RCC 7860 (cell line): Measurements from ENCODE around the gene ZCCHC9.

Source experiments
- DNase-seq: peaks from one replicate; pipeline ENCODE4 v3.0.0-alpha.2; 2015; ENCODE audit warnings: low spot score
- FAIRE-seq: peaks from 2 replicates; lab custom pipeline; 2012; peaks lifted over from hg19 to GRCh38; lab: Jason Lieb, UNC

The ZCCHC9 gene

DNA sequence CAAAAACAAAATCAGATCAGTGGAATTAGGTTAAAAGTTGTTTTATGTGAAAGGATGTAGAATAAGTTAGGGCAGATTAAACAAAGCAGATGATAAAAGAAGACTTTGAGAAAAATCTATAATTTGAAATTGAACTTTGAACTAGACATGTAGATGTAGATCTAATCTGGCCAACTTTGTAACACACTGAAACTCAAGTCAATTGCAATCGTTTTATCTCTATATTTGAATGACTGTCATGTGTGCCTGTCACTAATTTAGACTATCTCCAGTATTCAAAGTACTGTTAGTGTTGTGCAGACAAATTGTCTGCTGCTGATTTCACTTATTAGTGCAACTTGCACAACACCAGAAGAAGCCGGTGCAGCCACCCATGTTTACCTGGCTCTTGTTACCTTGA is 52.7 kb downstream of the ZCCHC9 start:
- no peak for DNase-seq
- FAIRE-seq, result no peak

DNA sequence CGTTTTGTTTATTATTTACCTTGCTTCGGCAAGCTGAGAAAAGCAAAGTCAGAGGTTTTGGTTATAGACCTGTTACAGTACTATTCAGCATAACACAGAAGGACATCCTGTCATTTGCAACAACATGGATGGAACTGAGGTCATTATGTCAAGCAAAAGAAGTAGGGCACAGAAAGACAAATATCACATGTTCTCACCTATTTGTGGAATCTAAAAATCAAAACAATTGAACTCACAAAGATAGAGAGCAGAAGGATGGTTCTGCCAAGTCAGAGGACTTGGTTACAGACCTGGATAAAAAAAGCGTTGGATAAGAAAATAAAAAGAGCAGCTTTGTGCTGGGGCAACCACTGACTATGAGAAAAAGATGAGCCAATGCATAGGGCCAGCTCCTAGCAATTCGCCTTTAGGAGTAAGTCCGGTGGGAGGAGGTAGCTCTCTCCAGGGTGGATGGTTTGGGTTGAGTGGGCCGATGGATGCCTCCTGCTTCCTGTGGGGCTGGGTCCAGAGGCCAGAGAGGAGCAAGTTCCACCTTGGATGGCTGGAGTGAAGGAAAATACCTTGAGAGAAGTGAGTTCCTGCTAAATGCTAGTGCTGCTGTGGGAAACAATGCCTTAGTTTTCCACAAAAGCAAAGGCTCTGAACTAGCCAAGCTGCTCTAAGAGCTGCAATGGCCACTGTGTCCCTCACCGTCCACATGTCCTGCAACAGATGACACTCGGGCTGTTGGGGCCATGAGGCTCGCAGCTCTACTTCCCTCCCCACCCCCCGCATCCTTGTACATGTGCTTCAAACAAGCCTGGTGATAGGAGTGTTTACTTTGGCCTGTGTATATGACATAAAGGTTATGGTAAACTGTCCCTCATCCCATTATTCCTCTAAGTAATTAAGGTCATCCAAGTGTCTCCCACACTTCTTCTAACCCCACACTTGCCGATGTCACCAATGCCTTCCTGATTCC is 54.2 kb downstream of the ZCCHC9 start:
- FAIRE-seq, result no peak
- DNase-seq, result no peak

GRCh38 chr5:81359108-81359507 is 57.7 kb downstream of the ZCCHC9 start:
- no peak for FAIRE-seq
- no peak for DNase-seq

- DNase-seq (no peak), FAIRE-seq (no peak)
These were observed 58.5 kb downstream of the ZCCHC9 start for GRCh38 chr5:81359881-81360280.

- DNase-seq, result no peak
- no peak for FAIRE-seq
These were observed 59.3 kb downstream of the ZCCHC9 start for GRCh38 chr5:81360640-81361039.

- FAIRE-seq (no peak), DNase-seq (no peak)
These were observed 60.2 kb downstream of the ZCCHC9 start for GRCh38 chr5:81361600-81361999.
